Measurements from ENCODE around the gene RBP2. TPM values are rescaled to one million over a fixed set of nuclear protein-coding genes. Genes with fewer than 3 reads are reported as not detected.

The RBP2 gene
- total RNA-seq, 2 donors from 2014 or later = not detected

- Mint-ChIP-seq H3K4me3 (no peak overlapping the region), H3K4me1 (no peaks in the 10 kb centered on the region), H3K27me3 (ENCODE audit: insufficient read depth) (no peaks in the 10 kb centered on the region), H3K9me3 (no peaks in the 10 kb centered on the region), H3K36me3 (ENCODE audit: low read depth) (no peaks in the 10 kb centered on the region), H3K27ac (no peak overlapping the region)
- H3K9me3 ChIP-seq (ENCODE audit: control insufficient read depth, low read length) = no peaks in the 10 kb centered on the region
- H3K27ac ChIP-seq (ENCODE audit: low read depth, low read length) = no peak overlapping the region
- DNase-seq = no peak
- no peak overlapping the region for H3K4me3 ChIP-seq (ENCODE audit: low read length)
- TF ChIP-seq CTCF (conservative IDR thresholded peaks at IDR 0.05) = no peak
- H3K9ac ChIP-seq (ENCODE audit: extremely low read depth, low read length, poor library complexity, severe bottlenecking) = no peak overlapping the region
- no peaks in the 10 kb centered on the region for H3K27me3 ChIP-seq (ENCODE audit: control insufficient read depth, insufficient read depth, low read length, poor library complexity, severe bottlenecking)
- H3K36me3 ChIP-seq (ENCODE audit: control insufficient read depth, insufficient read depth, low read length) = no peaks in the 10 kb centered on the region
- WGBS, 2 experiments (ENCODE audit: insufficient coverage in 1 of 2, insufficient read length in 1 of 2) = 89% methylated on average over 1 of the region's 1 CpG; no CpG with 5 or more reads in 1 of the 2 experiments
- H3K4me1 ChIP-seq (ENCODE audit: control insufficient read depth, insufficient read depth, low read length) = no peaks in the 10 kb centered on the region
These were observed 21.1 kb downstream of the RBP2 start for GRCh38 chr3:139455206-139455605.

GRCh38 chr3:139454346-139454745, 22.0 kb downstream of the RBP2 start:
- DNase-seq = no peak
- H3K4me1 ChIP-seq (ENCODE audit: control insufficient read depth, insufficient read depth, low read length) = no peaks in the 10 kb centered on the region
- TF ChIP-seq CTCF (conservative IDR thresholded peaks at IDR 0.05) = no peak
- H3K9me3 Mint-ChIP-seq = no peaks in the 10 kb centered on the region
- whole genome bisulfite sequencing, 2 experiments (ENCODE audit: insufficient coverage in 1 of 2, insufficient read length in 1 of 2) = 89 to 92% methylated on average over 2 of the region's 2 CpGs
- no peaks in the 10 kb centered on the region for H3K4me1 Mint-ChIP-seq
- no peak overlapping the region for H3K27ac Mint-ChIP-seq
- H3K27ac ChIP-seq (ENCODE audit: low read depth, low read length) = peak overlapping the region; percentile 36
- H3K4me3 Mint-ChIP-seq = no peak overlapping the region
- H3K9ac ChIP-seq (ENCODE audit: extremely low read depth, low read length, poor library complexity, severe bottlenecking) = no peak overlapping the region
- H3K27me3 ChIP-seq (ENCODE audit: control insufficient read depth, insufficient read depth, low read length, poor library complexity, severe bottlenecking) = no peaks in the 10 kb centered on the region
- H3K36me3 ChIP-seq (ENCODE audit: control insufficient read depth, insufficient read depth, low read length) = no peaks in the 10 kb centered on the region
- H3K27me3 Mint-ChIP-seq (ENCODE audit: insufficient read depth) = no peaks in the 10 kb centered on the region
- H3K36me3 Mint-ChIP-seq (ENCODE audit: low read depth) = no peaks in the 10 kb centered on the region
- H3K9me3 ChIP-seq (ENCODE audit: control insufficient read depth, low read length) = no peaks in the 10 kb centered on the region
- H3K4me3 ChIP-seq (ENCODE audit: low read length) = no peak overlapping the region

- H3K27me3 Mint-ChIP-seq (ENCODE audit: insufficient read depth) = no peaks in the 10 kb centered on the region
- Histone ChIP-seq H3K4me1 (ENCODE audit: control insufficient read depth, insufficient read depth, low read length) (no peaks in the 10 kb centered on the region), H3K27me3 (ENCODE audit: control insufficient read depth, insufficient read depth, low read length, poor library complexity, severe bottlenecking) (no peaks in the 10 kb centered on the region), H3K9me3 (ENCODE audit: control insufficient read depth, low read length) (no peaks in the 10 kb centered on the region), H3K9ac (ENCODE audit: extremely low read depth, low read length, poor library complexity, severe bottlenecking) (no peak overlapping the region), H3K4me3 (ENCODE audit: low read length) (no peak overlapping the region), H3K27ac (ENCODE audit: low read depth, low read length) (no peak overlapping the region), H3K36me3 (ENCODE audit: control insufficient read depth, insufficient read depth, low read length) (no peaks in the 10 kb centered on the region)
- H3K4me3 Mint-ChIP-seq = no peak overlapping the region
- no peaks in the 10 kb centered on the region for H3K36me3 Mint-ChIP-seq (ENCODE audit: low read depth)
- peaks cover 2% of the 10 kb centered on the region for H3K4me1 Mint-ChIP-seq
- no peak for TF ChIP-seq CTCF (conservative IDR thresholded peaks at IDR 0.05)
- H3K27ac Mint-ChIP-seq = no peak overlapping the region
- H3K9me3 Mint-ChIP-seq = no peaks in the 10 kb centered on the region
- no peak for DNase-seq
These were observed 26.2 kb downstream of the RBP2 start for GRCh38 chr3:139450159-139450558.
